Body of pancreas (tissue), 4 donors: ENCODE data around the gene PGD.

Experiments used
- POLR2A ChIP-seq, 3 donors: fragments of 450-650 bp; IDR thresholded peaks; one replicate each; pipeline ENCODE4 v1.6.1; 2016; ENCODE audit warnings: antibody characterized with exemption in 3 of 3, mild to moderate bottlenecking in 2 of 3
- TF ChIP-seq, protein P1 (sequence below), 7 experiments: fragments of 450-650 bp in 4 of 7; fragments of 200-600 bp in 3 of 7; sonication (generic) in 3 of 7; IDR thresholded peaks; one replicate each; pipeline ENCODE4 v1.5.1; 2016 to 2019; ENCODE audit warnings: antibody characterized with exemption in 7 of 7

DNA sequence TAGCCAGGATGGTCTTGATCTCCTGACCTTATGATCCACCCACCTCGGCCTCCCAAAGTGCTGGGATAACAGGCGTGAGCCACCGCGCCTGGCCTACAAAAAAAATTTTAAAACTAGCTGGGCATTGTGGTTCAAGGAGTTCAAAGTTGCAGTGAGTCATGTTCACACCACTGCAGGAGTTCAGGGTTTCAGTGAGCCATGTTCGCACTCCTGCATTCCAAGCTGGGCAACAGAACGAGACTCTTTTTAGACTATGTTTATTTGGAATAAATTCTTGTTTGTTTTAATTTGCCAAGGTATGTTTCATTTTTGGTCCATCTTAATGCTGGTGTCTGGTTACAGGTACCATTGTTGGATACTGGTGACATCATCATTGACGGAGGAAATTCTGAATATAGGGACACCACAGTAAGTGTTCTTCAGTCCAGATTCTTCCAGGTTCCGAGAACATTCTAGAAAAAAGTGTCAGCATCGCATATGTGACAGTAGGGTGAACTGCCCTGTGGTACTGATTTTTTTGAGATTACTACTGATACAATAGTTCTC is 3.9 kb downstream of the PGD start:
- TF ChIP-seq, protein P1, sequence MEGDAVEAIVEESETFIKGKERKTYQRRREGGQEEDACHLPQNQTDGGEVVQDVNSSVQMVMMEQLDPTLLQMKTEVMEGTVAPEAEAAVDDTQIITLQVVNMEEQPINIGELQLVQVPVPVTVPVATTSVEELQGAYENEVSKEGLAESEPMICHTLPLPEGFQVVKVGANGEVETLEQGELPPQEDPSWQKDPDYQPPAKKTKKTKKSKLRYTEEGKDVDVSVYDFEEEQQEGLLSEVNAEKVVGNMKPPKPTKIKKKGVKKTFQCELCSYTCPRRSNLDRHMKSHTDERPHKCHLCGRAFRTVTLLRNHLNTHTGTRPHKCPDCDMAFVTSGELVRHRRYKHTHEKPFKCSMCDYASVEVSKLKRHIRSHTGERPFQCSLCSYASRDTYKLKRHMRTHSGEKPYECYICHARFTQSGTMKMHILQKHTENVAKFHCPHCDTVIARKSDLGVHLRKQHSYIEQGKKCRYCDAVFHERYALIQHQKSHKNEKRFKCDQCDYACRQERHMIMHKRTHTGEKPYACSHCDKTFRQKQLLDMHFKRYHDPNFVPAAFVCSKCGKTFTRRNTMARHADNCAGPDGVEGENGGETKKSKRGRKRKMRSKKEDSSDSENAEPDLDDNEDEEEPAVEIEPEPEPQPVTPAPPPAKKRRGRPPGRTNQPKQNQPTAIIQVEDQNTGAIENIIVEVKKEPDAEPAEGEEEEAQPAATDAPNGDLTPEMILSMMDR (IDR thresholded peaks at IDR 0.05), result no peak
- no peak for TF ChIP-seq POLR2A (IDR thresholded peaks at IDR 0.05)
